Measurements from ENCODE around the gene TJP1. TPM values are rescaled to one million over a fixed set of nuclear protein-coding genes. Genes with fewer than 3 reads are reported as not detected.
"Not testable (repeated sequence)": the region's sequence is repeated elsewhere in the genome, so short reads cannot be mapped to it uniquely, and the experiment has no call there.

TJP1 gene
- total RNA-seq, 1 donor from 2014 or later, result 465 TPM

GRCh38 chr15:29730471-29730870 is 91.8 kb downstream of the TJP1 start:
- DNase-seq (ENCODE audit: low spot score); ATAC-seq; intact Hi-C loops (cut with DNase I): not testable (repeated sequence)

GRCh38 chr15:29728418-29728817 is 93.8 kb downstream of the TJP1 start:
- DNase-seq (ENCODE audit: low spot score) (no peak), ATAC-seq (peak; percentile 38)
- intact Hi-C loops (cut with DNase I), result no loop called here

GRCh38 chr15:29727871-29728270 is 94.4 kb downstream of the TJP1 start:
- DNase-seq (ENCODE audit: low spot score) (no peak), ATAC-seq (no peak)
- intact Hi-C loops (cut with DNase I), result no loop called here

GRCh38 chr15:29726553-29726952 is 95.7 kb downstream of the TJP1 start:
- intact Hi-C loops (cut with DNase I), result no loop called here
- DNase-seq (ENCODE audit: low spot score) (no peak), ATAC-seq (no peak)

GRCh38 chr15:29724026-29724425 is 98.2 kb downstream of the TJP1 start:
- no peak for DNase-seq (ENCODE audit: low spot score)
- intact Hi-C loops (cut with DNase I), result no loop called here
- no peak for ATAC-seq

- DNase-seq (ENCODE audit: low spot score), result no peak
- intact Hi-C loops (cut with DNase I), result no loop called here
- ATAC-seq, result no peak
These were observed 108.5 kb downstream of the TJP1 start for GRCh38 chr15:29713784-29714183.

GRCh38 chr15:29712149-29712885 is 110.0 kb downstream of the TJP1 start:
- intact Hi-C loops (cut with DNase I), result no loop called here
- ATAC-seq (no peak), DNase-seq (ENCODE audit: low spot score) (no peak)

GRCh38 chr15:29711531-29711930 is 110.7 kb downstream of the TJP1 start:
- intact Hi-C loops (cut with DNase I), result no loop called here

GRCh38 chr15:29708519-29708918 is 113.7 kb downstream of the TJP1 start:
- ATAC-seq (no peak), DNase-seq (ENCODE audit: low spot score) (no peak)
- intact Hi-C loops (cut with DNase I), result no loop called here

More at GRCh38 chr15:29711531-29711930, 110.7 kb downstream of the TJP1 start:
- ATAC-seq (no peak), DNase-seq (ENCODE audit: low spot score) (no peak)

GRCh38 chr15:29704950-29705597 is 117.2 kb downstream of the TJP1 start:
- intact Hi-C loops (cut with DNase I), result no loop called here
- ATAC-seq, result no peak
- no peak for DNase-seq (ENCODE audit: low spot score)

GRCh38 chr15:29701151-29701550 is 121.1 kb downstream of the TJP1 start:
- intact Hi-C loops (cut with DNase I), result no loop called here
- ATAC-seq, result no peak
- DNase-seq (ENCODE audit: low spot score), result no peak

- intact Hi-C loops (cut with DNase I), result no loop called here
- DNase-seq (ENCODE audit: low spot score) (no peak), ATAC-seq (no peak)
These were observed 122.0 kb downstream of the TJP1 start for GRCh38 chr15:29700296-29700695.

GRCh38 chr15:29699791-29700190 is 122.5 kb downstream of the TJP1 start:
- DNase-seq (ENCODE audit: low spot score) (no peak), ATAC-seq (no peak)
- intact Hi-C loops (cut with DNase I), result no loop called here

GRCh38 chr15:29698030-29698701 is 124.1 kb downstream of the TJP1 start:
- DNase-seq (ENCODE audit: low spot score) (no peak), ATAC-seq (no peak)
- intact Hi-C loops (cut with DNase I), result no loop called here

- no peak for DNase-seq (ENCODE audit: low spot score)
- peak; percentile 13 for ATAC-seq
- intact Hi-C loops (cut with DNase I), result no loop called here
These were observed 125.1 kb downstream of the TJP1 start for GRCh38 chr15:29696950-29697738.

- intact Hi-C loops (cut with DNase I); ATAC-seq; DNase-seq (ENCODE audit: low spot score): not testable (repeated sequence)
These were observed 125.8 kb downstream of the TJP1 start for GRCh38 chr15:29696506-29696905.

GRCh38 chr15:29695489-29696167 is 126.6 kb downstream of the TJP1 start:
- no peak for DNase-seq (ENCODE audit: low spot score)
- no peak for ATAC-seq
- intact Hi-C loops (cut with DNase I), result no loop called here

- DNase-seq (ENCODE audit: low spot score), result no peak
- ATAC-seq, result no peak
- intact Hi-C loops (cut with DNase I), result no loop called here
These were observed 129.0 kb downstream of the TJP1 start for GRCh38 chr15:29693225-29693624.

GRCh38 chr15:29692527-29692926 is 129.7 kb downstream of the TJP1 start:
- intact Hi-C loops (cut with DNase I), result no loop called here
- no peak for ATAC-seq
- DNase-seq (ENCODE audit: low spot score), result no peak

All from sciatic nerve (tissue), 2 donors.